ENCODE results near the gene VN1R2. TPM values are rescaled to one million over a fixed set of nuclear protein-coding genes. Genes with fewer than 3 reads are reported as not detected.

Gene VN1R2, protein sequence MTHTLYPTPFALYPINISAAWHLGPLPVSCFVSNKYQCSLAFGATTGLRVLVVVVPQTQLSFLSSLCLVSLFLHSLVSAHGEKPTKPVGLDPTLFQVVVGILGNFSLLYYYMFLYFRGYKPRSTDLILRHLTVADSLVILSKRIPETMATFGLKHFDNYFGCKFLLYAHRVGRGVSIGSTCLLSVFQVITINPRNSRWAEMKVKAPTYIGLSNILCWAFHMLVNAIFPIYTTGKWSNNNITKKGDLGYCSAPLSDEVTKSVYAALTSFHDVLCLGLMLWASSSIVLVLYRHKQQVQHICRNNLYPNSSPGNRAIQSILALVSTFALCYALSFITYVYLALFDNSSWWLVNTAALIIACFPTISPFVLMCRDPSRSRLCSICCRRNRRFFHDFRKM
- not detected in 2 replicates for total RNA-seq

DNA sequence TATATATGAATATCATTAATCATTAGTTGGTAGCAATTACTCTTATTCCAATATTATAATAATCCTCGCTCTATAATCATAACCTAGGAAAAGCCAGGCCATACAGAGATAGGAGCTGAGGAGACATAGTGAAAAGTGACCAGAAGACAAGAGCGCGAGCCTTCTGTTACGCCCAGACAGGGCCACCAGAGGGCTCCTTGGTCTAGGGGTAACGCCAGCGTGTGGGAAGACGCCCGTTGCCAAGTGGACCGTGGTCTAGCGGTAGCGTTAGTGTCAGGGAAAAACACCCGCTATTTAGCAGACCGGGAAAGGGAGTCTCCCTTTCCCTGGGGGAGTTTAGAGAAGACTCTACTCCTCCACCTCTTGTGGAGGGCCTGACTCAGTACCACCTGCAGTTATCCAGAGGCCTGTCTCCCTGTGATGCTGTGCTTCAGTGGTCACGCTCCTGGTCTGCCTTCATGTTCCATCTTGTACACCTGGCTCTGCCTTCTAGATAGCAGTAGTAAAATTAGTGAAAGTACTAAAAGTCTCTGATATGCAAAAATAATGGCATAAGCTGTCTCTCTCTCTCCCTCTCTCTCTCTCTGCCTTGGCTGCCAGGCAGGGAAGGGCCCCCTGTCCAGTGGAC lies at the start of gene VN1R2:
TSS of gene VN1R2 (plus strand) at position 578 of the 628 bp plus-strand sequence. CDS start 84 bp downstream, outside the sequence.

DNA sequence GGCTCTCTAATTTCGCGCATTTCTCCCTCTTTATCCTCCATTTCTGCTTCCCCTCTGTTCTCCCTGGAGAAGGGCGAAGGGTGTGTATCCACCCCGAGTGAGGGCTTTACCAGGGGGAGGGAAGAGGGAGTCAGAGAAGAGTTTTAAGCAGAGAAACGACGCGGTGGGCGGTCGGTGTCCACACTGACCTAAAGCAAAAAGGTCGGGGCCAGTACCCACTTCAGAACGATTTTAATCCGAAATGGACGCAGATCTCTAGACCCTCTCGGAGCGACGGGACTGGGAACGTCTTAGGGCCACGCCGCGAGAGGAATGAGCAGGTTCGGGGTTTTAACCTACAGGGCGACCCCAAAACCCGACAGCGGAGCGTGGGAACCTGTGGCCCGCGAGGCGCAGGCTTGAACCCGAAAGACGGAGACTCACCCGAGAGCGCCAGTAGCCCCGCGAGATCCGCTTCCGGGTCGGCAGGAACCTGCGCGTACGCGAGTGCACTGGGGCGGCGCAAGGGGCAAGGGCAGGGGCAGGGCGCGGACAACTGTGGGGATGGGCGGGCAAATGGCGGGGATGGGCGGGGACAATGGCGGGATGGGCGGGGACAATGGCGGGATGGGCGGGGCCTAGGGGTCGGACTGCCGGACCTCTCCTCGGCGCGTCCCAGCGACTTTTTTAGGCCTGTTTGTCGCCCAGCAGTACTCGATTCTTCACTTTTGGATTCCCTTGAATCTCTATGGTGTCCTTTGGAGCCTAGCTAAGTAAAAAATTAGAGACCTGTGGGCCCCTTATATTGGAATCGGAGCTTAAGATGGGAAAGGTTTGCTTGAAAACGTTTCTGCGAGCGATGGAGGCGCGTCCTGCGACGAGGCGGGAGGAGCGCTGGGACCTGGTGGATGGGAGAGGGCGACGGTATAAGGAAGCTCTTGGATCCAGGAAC lies 3.4 kb upstream of the VN1R2 start, which contains the start of gene ZNF677:
TSS of gene ZNF677 (minus strand) at position 463 of the 931 bp plus-strand sequence. CDS start 3,323 bp downstream, outside the sequence.

DNA sequence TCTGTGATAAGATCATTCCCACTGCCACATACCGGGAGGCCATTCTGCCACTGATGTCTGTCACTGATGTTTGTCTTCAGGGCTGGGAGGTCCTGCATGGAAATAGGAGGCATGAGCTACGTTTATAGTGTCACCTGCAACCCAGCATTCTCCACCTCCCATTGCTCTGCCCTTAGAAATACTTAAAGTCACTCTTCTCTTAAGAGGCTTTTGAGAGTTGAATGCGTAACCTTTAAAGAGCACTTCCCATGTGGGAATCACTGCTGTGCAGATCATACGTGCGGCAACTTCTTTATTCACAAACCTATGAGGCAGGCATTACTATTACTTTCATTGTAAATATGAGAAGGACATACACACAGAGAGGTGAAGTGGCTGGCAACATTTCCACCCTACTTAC lies 9.5 kb downstream of the VN1R2 start, which contains the start of gene VN1R4:
TSS of gene VN1R4 (minus strand) at position 101 of the 400 bp plus-strand sequence. CDS start at position 43, 58 bp downstream.

Other genes with a start within 250 kb of the VN1R2 start
- not detected in 2 replicates for gene ERVV-1, start 244.4 kb upstream of the VN1R2 start, total RNA-seq
- gene ERVV-2, start 213.6 kb upstream of the VN1R2 start, total RNA-seq = not detected in 2 replicates
- 18.5 and 20.3 TPM in 2 replicates for gene ZNF160, start 154.9 kb upstream of the VN1R2 start, total RNA-seq
- gene ZNF415, start 125.4 kb upstream of the VN1R2 start, total RNA-seq = 4.5 and 9.0 TPM in 2 replicates
- gene ZNF347, start 99.2 kb upstream of the VN1R2 start, total RNA-seq = 5.4 and 7.6 TPM in 2 replicates
- 1.7 and 2.5 TPM in 2 replicates for gene ZNF665, start 64.9 kb upstream of the VN1R2 start, total RNA-seq
- gene ZNF677, start 3.4 kb upstream of the VN1R2 start, total RNA-seq = 15.2 and 15.4 TPM in 2 replicates
- gene VN1R4, start 9.4 kb downstream of the VN1R2 start, total RNA-seq = not detected in 2 replicates
- gene ZNF845, start 75.5 kb downstream of the VN1R2 start, total RNA-seq = 2.7 and 3.5 TPM in 2 replicates
- gene ZNF525, start 107.4 kb downstream of the VN1R2 start, total RNA-seq = 2.1 and 4.4 TPM in 2 replicates
- 4.0 and 5.3 TPM in 2 replicates for gene ZNF765, start 136.9 kb downstream of the VN1R2 start, total RNA-seq
- 6.9 and 9.0 TPM in 2 replicates for gene ZNF761, start 173.7 kb downstream of the VN1R2 start, total RNA-seq
- 2.6 and 6.3 TPM in 2 replicates for gene ZNF813, start 209.4 kb downstream of the VN1R2 start, total RNA-seq